GM23338 (cell line): ENCODE results near the gene IL17C. TPM values are rescaled to one million over a fixed set of nuclear protein-coding genes. Genes with fewer than 3 reads are reported as not detected.

Experiments
- CREB1 ChIP-seq: fragments of 250-450 bp; sonication (Bioruptor Pico); IDR thresholded peaks from 2 replicates; pipeline ENCODE4 v1.5.0; 2020; ENCODE audit warnings: low read depth, mild to moderate bottlenecking, moderate library complexity
- REST ChIP-seq: IDR thresholded peaks from one replicate; pipeline ENCODE4 v1.6.1; 2018; ENCODE audit warnings: antibody characterized with exemption; ENCODE audit not compliant: unreplicated experiment
- ZNF331 ChIP-seq: fragments of 250-450 bp; sonication (Bioruptor Pico); IDR thresholded peaks from 2 replicates; pipeline ENCODE4 v1.5.0; 2020; ENCODE audit warnings: low read depth, mild to moderate bottlenecking, moderate library complexity
- polyA plus RNA-seq: library from polyadenylated mRNA; unstranded; fragments of >200 nt; fragmentation: Nextera tagmentation; extraction: Ambion mirVana; gene quantifications from 2 replicates; pipeline ENCODE4 v1.2.1, GENCODE V29; 2016
- total RNA-seq: library from RNA; depleted of rRNA; stranded (reverse); fragments of >200 nt; shearing (Covaris generic); gene quantifications from 2 replicates; pipeline ENCODE4 v1.2.3, GENCODE V29; 2014
- TF ChIP-seq, protein P1 (sequence below): fragments of 250-450 bp; sonication (Bioruptor Pico); IDR thresholded peaks from 2 replicates; pipeline ENCODE4 v1.5.0; 2020; ENCODE audit warnings: mild to moderate bottlenecking, moderate library complexity
- TF ChIP-seq, protein P2 (sequence below): IDR thresholded peaks from 2 replicates; pipeline ENCODE4 v1.6.1; 2016; ENCODE audit warnings: antibody characterized with exemption

IL17C gene
- total and polyA plus RNA-seq, 2 experiments from 2014 or later: 2.7 to 3.9 TPM

DNA sequence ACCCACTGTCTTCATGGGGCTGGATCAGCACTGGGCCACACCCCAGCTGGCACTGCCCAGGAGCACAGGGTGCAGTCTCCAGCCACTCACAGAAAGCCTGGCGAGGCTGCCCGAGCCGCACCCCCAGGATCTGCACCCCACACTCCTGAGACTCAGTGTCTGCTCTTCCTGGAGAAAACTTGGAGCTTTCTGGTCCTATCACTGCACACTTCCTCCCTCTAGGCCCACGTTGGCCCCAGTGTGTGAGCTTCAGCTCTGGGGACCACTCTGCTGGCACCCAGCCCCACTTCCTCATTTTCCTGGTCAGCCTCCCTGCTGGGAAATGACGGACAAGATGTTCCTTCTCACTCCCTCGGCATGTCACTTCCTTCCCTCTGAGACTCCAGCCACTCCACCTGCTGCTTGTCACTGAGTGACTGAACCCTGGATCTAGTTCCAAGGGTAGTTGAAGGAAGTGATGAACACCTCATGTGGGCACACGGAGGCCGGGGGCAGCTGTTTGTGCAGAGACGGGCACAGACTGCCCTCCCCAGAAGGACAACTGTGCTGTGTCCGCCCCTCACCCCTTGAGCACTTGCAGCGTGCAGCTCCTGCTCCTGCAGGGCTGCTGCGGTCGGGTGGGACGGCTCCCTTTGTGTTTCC lies 39.2 kb upstream of the IL17C start (continued):
- TF ChIP-seq, protein P1, sequence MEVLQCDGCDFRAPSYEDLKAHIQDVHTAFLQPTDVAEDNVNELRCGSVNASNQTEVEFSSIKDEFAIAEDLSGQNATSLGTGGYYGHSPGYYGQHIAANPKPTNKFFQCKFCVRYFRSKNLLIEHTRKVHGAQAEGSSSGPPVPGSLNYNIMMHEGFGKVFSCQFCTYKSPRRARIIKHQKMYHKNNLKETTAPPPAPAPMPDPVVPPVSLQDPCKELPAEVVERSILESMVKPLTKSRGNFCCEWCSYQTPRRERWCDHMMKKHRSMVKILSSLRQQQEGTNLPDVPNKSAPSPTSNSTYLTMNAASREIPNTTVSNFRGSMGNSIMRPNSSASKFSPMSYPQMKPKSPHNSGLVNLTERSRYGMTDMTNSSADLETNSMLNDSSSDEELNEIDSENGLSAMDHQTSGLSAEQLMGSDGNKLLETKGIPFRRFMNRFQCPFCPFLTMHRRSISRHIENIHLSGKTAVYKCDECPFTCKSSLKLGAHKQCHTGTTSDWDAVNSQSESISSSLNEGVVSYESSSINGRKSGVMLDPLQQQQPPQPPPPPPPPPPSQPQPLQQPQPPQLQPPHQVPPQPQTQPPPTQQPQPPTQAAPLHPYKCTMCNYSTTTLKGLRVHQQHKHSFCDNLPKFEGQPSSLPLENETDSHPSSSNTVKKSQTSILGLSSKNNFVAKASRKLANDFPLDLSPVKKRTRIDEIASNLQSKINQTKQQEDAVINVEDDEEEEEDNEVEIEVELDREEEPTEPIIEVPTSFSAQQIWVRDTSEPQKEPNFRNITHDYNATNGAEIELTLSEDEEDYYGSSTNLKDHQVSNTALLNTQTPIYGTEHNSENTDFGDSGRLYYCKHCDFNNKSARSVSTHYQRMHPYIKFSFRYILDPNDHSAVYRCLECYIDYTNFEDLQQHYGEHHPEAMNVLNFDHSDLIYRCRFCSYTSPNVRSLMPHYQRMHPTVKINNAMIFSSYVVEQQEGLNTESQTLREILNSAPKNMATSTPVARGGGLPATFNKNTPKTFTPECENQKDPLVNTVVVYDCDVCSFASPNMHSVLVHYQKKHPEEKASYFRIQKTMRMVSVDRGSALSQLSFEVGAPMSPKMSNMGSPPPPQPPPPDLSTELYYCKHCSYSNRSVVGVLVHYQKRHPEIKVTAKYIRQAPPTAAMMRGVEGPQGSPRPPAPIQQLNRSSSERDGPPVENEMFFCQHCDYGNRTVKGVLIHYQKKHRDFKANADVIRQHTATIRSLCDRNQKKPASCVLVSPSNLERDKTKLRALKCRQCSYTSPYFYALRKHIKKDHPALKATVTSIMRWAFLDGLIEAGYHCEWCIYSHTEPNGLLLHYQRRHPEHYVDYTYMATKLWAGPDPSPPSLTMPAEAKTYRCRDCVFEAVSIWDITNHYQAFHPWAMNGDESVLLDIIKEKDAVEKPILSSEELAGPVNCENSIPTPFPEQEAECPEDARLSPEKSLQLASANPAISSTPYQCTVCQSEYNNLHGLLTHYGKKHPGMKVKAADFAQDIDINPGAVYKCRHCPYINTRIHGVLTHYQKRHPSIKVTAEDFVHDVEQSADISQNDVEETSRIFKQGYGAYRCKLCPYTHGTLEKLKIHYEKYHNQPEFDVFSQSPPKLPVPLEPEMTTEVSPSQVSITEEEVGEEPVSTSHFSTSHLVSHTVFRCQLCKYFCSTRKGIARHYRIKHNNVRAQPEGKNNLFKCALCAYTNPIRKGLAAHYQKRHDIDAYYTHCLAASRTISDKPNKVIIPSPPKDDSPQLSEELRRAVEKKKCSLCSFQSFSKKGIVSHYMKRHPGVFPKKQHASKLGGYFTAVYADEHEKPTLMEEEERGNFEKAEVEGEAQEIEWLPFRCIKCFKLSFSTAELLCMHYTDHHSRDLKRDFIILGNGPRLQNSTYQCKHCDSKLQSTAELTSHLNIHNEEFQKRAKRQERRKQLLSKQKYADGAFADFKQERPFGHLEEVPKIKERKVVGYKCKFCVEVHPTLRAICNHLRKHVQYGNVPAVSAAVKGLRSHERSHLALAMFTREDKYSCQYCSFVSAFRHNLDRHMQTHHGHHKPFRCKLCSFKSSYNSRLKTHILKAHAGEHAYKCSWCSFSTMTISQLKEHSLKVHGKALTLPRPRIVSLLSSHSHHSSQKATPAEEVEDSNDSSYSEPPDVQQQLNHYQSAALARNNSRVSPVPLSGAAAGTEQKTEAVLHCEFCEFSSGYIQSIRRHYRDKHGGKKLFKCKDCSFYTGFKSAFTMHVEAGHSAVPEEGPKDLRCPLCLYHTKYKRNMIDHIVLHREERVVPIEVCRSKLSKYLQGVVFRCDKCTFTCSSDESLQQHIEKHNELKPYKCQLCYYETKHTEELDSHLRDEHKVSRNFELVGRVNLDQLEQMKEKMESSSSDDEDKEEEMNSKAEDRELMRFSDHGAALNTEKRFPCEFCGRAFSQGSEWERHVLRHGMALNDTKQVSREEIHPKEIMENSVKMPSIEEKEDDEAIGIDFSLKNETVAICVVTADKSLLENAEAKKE (CRISPR knock-in tag): no peak
- TF ChIP-seq ZNF331 (CRISPR knock-in tag) (no peak), REST (no peak), CREB1 (CRISPR knock-in tag) (no peak)
- TF ChIP-seq, protein P2, sequence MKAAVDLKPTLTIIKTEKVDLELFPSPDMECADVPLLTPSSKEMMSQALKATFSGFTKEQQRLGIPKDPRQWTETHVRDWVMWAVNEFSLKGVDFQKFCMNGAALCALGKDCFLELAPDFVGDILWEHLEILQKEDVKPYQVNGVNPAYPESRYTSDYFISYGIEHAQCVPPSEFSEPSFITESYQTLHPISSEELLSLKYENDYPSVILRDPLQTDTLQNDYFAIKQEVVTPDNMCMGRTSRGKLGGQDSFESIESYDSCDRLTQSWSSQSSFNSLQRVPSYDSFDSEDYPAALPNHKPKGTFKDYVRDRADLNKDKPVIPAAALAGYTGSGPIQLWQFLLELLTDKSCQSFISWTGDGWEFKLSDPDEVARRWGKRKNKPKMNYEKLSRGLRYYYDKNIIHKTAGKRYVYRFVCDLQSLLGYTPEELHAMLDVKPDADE: no peak
